ENCODE measurements around the gene UBE2E2.

The UBE2E2 gene

GRCh38 chr3:23592961-23593931 lies 390.1 kb downstream of the UBE2E2 start:
- H3K4me3 ChIP-seq (ENCODE audit: low read depth, low read length) = no peak overlapping the region
- no peak for DNase-seq (ENCODE audit: low read depth)
- no peak for TF ChIP-seq CTCF (conservative IDR thresholded peaks at IDR 0.05; ENCODE audit: low read depth, low read length)

GRCh38 chr3:23594066-23594465 lies 390.9 kb downstream of the UBE2E2 start:
- TF ChIP-seq CTCF (conservative IDR thresholded peaks at IDR 0.05; ENCODE audit: low read depth, low read length) = no peak
- H3K4me3 ChIP-seq (ENCODE audit: low read depth, low read length) = no peak overlapping the region
- DNase-seq (ENCODE audit: low read depth) = peak; percentile 84

- no peak overlapping the region for H3K4me3 ChIP-seq (ENCODE audit: low read depth, low read length)
- peak; percentile 56 for TF ChIP-seq CTCF (conservative IDR thresholded peaks at IDR 0.05; ENCODE audit: low read depth, low read length)
- peak; percentile 94 for DNase-seq (ENCODE audit: low read depth)
Measured at GRCh38 chr3:23594894-23595670, 392.0 kb downstream of the UBE2E2 start.

- no peak overlapping the region for H3K4me3 ChIP-seq (ENCODE audit: low read depth, low read length)
- TF ChIP-seq CTCF (conservative IDR thresholded peaks at IDR 0.05; ENCODE audit: low read depth, low read length) = no peak
- DNase-seq (ENCODE audit: low read depth) = no peak
Measured at GRCh38 chr3:23595851-23596250, 392.7 kb downstream of the UBE2E2 start.

- TF ChIP-seq CTCF (conservative IDR thresholded peaks at IDR 0.05; ENCODE audit: low read depth, low read length) = no peak
- no peak overlapping the region for H3K4me3 ChIP-seq (ENCODE audit: low read depth, low read length)
- peak; percentile 97 for DNase-seq (ENCODE audit: low read depth)
Measured at GRCh38 chr3:23600167-23600871, 397.2 kb downstream of the UBE2E2 start.

- TF ChIP-seq CTCF (conservative IDR thresholded peaks at IDR 0.05; ENCODE audit: low read depth, low read length) = no peak
- H3K4me3 ChIP-seq (ENCODE audit: low read depth, low read length) = no peak overlapping the region
- peak; percentile 41 for DNase-seq (ENCODE audit: low read depth)
Measured at GRCh38 chr3:23601091-23601822, 398.1 kb downstream of the UBE2E2 start.

All from choroid plexus epithelial cell (primary cell).